Keratinocyte (primary cell): Measurements from ENCODE around the gene G6PC3. TPM values are rescaled to one million over a fixed set of nuclear protein-coding genes. Genes with fewer than 3 reads are reported as not detected.

Source experiments
- DNase-seq: peaks from one replicate; pipeline ENCODE4 v3.0.0-alpha.2; 2011; ENCODE audit warnings: low read depth, missing footprints, low spot score
- FAIRE-seq: peaks from 2 replicates; lab custom pipeline; 2011; peaks lifted over from hg19 to GRCh38; lab: Jason Lieb, UNC
- H2AFZ ChIP-seq: 2 replicates; pipeline ENCODE4 v1.6.0; 2012; ENCODE audit warnings: low read length, control low read depth, inconsistent platforms; ENCODE audit not compliant: control insufficient read depth
- H3K27ac ChIP-seq: 2 replicates; pipeline ENCODE4 v1.5.1; 2011; ENCODE audit warnings: low read length; ENCODE audit not compliant: control insufficient read depth, insufficient read depth
- H3K27me3 ChIP-seq: 3 replicates; pipeline ENCODE4 v1.6.0; 2011; ENCODE audit warnings: low read length; ENCODE audit not compliant: control insufficient read depth, insufficient read depth; ENCODE audit errors: extremely low read depth
- H3K36me3 ChIP-seq, 2 experiments: 2 replicates in 1 of 2; 3 replicates in 1 of 2; pipeline ENCODE4 v1.5.1; 2011; ENCODE audit warnings: low read length in 2 of 2, mild to moderate bottlenecking in 1 of 2; ENCODE audit not compliant: control insufficient read depth in 2 of 2, insufficient read depth in 2 of 2; ENCODE audit errors: extremely low read depth in 1 of 2
- H3K4me1 ChIP-seq: 3 replicates; pipeline ENCODE4 v1.5.1; 2011; ENCODE audit warnings: low read length; ENCODE audit not compliant: control insufficient read depth, insufficient read depth; ENCODE audit errors: extremely low read depth
- H3K4me2 ChIP-seq: 3 replicates; pipeline ENCODE4 v1.6.0; 2011; ENCODE audit warnings: low read depth, low read length; ENCODE audit not compliant: control insufficient read depth, insufficient read depth; ENCODE audit errors: extremely low read depth
- H3K4me3 ChIP-seq, 3 experiments: fragments of 200-600 bp in 1 of 3; sonication (generic) in 1 of 3; 2 replicates in 2 of 3; 3 replicates in 1 of 3; pipeline ENCODE4 v1.5.1; 2011 to 2016; ENCODE audit warnings: low read length in 3 of 3, mild to moderate bottlenecking in 3 of 3, control low read depth in 2 of 3, inconsistent platforms in 1 of 3, low read depth in 1 of 3, mixed read lengths in 1 of 3, mixed run types in 1 of 3, moderate library complexity in 1 of 3; ENCODE audit not compliant: control insufficient read depth in 2 of 3, insufficient read depth in 2 of 3; ENCODE audit errors: extremely low read depth in 1 of 3
- H3K79me2 ChIP-seq: 2 replicates; pipeline ENCODE4 v1.6.0; 2012; ENCODE audit warnings: low read length; ENCODE audit not compliant: control insufficient read depth, insufficient read depth
- H3K9ac ChIP-seq: 3 replicates; pipeline ENCODE4 v1.6.0; 2011; ENCODE audit warnings: low read length; ENCODE audit not compliant: control insufficient read depth, insufficient read depth; ENCODE audit errors: extremely low read depth
- H3K9me1 ChIP-seq: 3 replicates; pipeline ENCODE4 v1.6.0; 2011; ENCODE audit warnings: low read length; ENCODE audit not compliant: control insufficient read depth, insufficient read depth; ENCODE audit errors: extremely low read depth
- H3K9me3 ChIP-seq: 2 replicates; pipeline ENCODE4 v1.5.1; 2012; ENCODE audit warnings: low read depth, low read length; ENCODE audit not compliant: control insufficient read depth
- H4K20me1 ChIP-seq: 3 replicates; pipeline ENCODE4 v1.6.0; 2011; ENCODE audit warnings: low read length; ENCODE audit not compliant: control insufficient read depth, insufficient read depth; ENCODE audit errors: extremely low read depth
- CTCF ChIP-seq, 3 experiments: IDR thresholded peaks in 1 of 3; conservative IDR thresholded peaks in 1 of 3; optimal IDR thresholded peaks in 1 of 3; 2 replicates in 2 of 3; 3 replicates in 1 of 3; pipeline versions ENCODE3 to v1.5.1; 2011; ENCODE audit warnings: low read length in 3 of 3, mild to moderate bottlenecking in 3 of 3, moderate library complexity in 2 of 3, control low read depth in 1 of 3, inconsistent platforms in 1 of 3; ENCODE audit not compliant: insufficient read depth in 2 of 3; ENCODE audit errors: extremely low read depth in 1 of 3
- EZH2 ChIP-seq: IDR thresholded peaks from one replicate; pipeline ENCODE4 v1.6.1; 2012; ENCODE audit warnings: inconsistent platforms, mild to moderate bottlenecking, low read length, moderate library complexity
- dilution Hi-C: fragments of 300-500 bp; cut with MboI; formaldehyde crosslinking; loops from one replicate; pipeline ENCODE4 v1.7.0; 2020; ENCODE audit warnings: low sequenced_read_pairs; ENCODE audit not compliant: extremely low pct_ligation_motif_present
- polyA plus RNA-seq, 5 experiments: library from polyadenylated mRNA; depleted of rRNA in 3 of 5; stranded (reverse) in 3 of 5; stranded (forward) in 1 of 5; unstranded in 1 of 5; fragments of >200 nt; gene quantifications; 1 replicate in 1 of 5; 2 replicates in 3 of 5; 3 replicates in 1 of 5; pipeline versions ENCODE4 v1.2.1 to v1.2.3, GENCODE V29; 2011 to 2012; ENCODE audit warnings: missing spikeins in 2 of 5, low read depth in 1 of 5, low replicate concordance in 1 of 5

Gene G6PC3
- polyA plus RNA-seq, 1 donor (not counting 4 experiments of a cell fraction or from before 2014, with no cell fraction given), result 28.0 TPM

GRCh38 chr17:44077595-44077909, 7.0 kb downstream of the G6PC3 start:
- H2AFZ ChIP-seq, result no peak overlapping the region
- H3K9ac ChIP-seq, result no peak overlapping the region
- H3K79me2 ChIP-seq, result no peaks in the 10 kb centered on the region
- H3K9me1 ChIP-seq, result no peaks in the 10 kb centered on the region
- H3K4me2 ChIP-seq, result no peak overlapping the region
- H3K27ac ChIP-seq, result no peak overlapping the region
- DNase-seq, result no peak
- H3K4me1 ChIP-seq, result peaks cover 7% of the 10 kb centered on the region
- H3K9me3 ChIP-seq, result no peaks in the 10 kb centered on the region
- H4K20me1 ChIP-seq, result no peaks in the 10 kb centered on the region
- no peak for FAIRE-seq
- no peak overlapping the region for H3K4me3 ChIP-seq
- peaks cover 17 to 26% of the 10 kb centered on the region in 2 experiments for H3K36me3 ChIP-seq
- no peaks in the 10 kb centered on the region for H3K27me3 ChIP-seq
- dilution Hi-C loops, result no loop called here
- TF ChIP-seq CTCF (optimal IDR thresholded peaks at IDR 0.05 in 1 of 3, IDR thresholded peaks at IDR 0.05 in 1 of 3, conservative IDR thresholded peaks at IDR 0.05 in 1 of 3; ENCODE audit: extremely low read depth in 1 of 3, insufficient read depth in 2 of 3, low read length in 3 of 3), result no peak
- no peak for TF ChIP-seq EZH2

GRCh38 chr17:44078412-44078811, 7.9 kb downstream of the G6PC3 start:
- H4K20me1 ChIP-seq, result no peaks in the 10 kb centered on the region
- H3K79me2 ChIP-seq, result no peaks in the 10 kb centered on the region
- no peak overlapping the region for H3K9ac ChIP-seq
- dilution Hi-C loops, result no loop called here
- H3K4me1 ChIP-seq, result peaks cover 7% of the 10 kb centered on the region
- H2AFZ ChIP-seq, result no peak overlapping the region
- H3K36me3 ChIP-seq, result peaks cover 17 to 28% of the 10 kb centered on the region in 2 experiments
- TF ChIP-seq EZH2 (no peak), CTCF (optimal IDR thresholded peaks at IDR 0.05 in 1 of 3, IDR thresholded peaks at IDR 0.05 in 1 of 3, conservative IDR thresholded peaks at IDR 0.05 in 1 of 3; ENCODE audit: extremely low read depth in 1 of 3, insufficient read depth in 2 of 3, low read length in 3 of 3) (no peak)
- H3K27ac ChIP-seq, result no peak overlapping the region
- H3K9me1 ChIP-seq, result no peaks in the 10 kb centered on the region
- H3K9me3 ChIP-seq, result no peaks in the 10 kb centered on the region
- DNase-seq (no peak), FAIRE-seq (no peak)
- H3K4me2 ChIP-seq, result no peak overlapping the region
- H3K27me3 ChIP-seq, result no peaks in the 10 kb centered on the region
- H3K4me3 ChIP-seq, result no peak overlapping the region
